HepG2 (cell line): Measurements from ENCODE around the gene ATL2. TPM values are rescaled to one million over a fixed set of nuclear protein-coding genes. Genes with fewer than 3 reads are reported as not detected.

ENCODE experiments used
- AKNA ChIP-seq: sonication (generic); formaldehyde crosslinking; IDR thresholded peaks from 2 replicates; pipeline ENCODE4 v1.4.0; 2020; ENCODE audit warnings: missing genetic modification reagents, borderline replicate concordance
- FIP1L1 ChIP-seq: fragments of 200-400 bp; formaldehyde crosslinking; IDR thresholded peaks from 2 replicates; pipeline ENCODE4 v1.6.1; 2018; ENCODE audit warnings: low read depth, mild to moderate bottlenecking, low read length, moderate library complexity, borderline replicate concordance; ENCODE audit not compliant: insufficient read depth
- FUBP1 ChIP-seq: sonication (generic); formaldehyde crosslinking; IDR thresholded peaks from 2 replicates; pipeline ENCODE4 v1.5.1; 2020; ENCODE audit warnings: missing genetic modification reagents, mild to moderate bottlenecking, borderline replicate concordance
- NONO ChIP-seq, 2 experiments: fragments of 450-650 bp in 1 of 2; sonication (generic) in 1 of 2; formaldehyde crosslinking in 1 of 2; IDR thresholded peaks in 1 of 2; conservative IDR thresholded peaks in 1 of 2; 2 replicates each; pipeline versions ENCODE4 v1.6.1 to v1.8.0; 2017 to 2022; ENCODE audit warnings: mild to moderate bottlenecking in 1 of 2, missing genetic modification reagents in 1 of 2, moderate library complexity in 1 of 2
- PHF20 ChIP-seq: sonication (generic); formaldehyde crosslinking; IDR thresholded peaks from 2 replicates; pipeline ENCODE4 v1.5.0; 2020; ENCODE audit warnings: mild to moderate bottlenecking, missing genetic modification reagents
- ZNF451 ChIP-seq: sonication (generic); formaldehyde crosslinking; IDR thresholded peaks from 2 replicates; pipeline ENCODE4 v1.5.0; 2020; ENCODE audit warnings: mild to moderate bottlenecking, missing genetic modification reagents
- ZNF7 ChIP-seq: IDR thresholded peaks from 2 replicates; pipeline ENCODE4 v1.6.1; 2016; ENCODE audit warnings: missing biosample characterization, missing genetic modification reagents
- ZNF720 ChIP-seq: sonication (generic); formaldehyde crosslinking; IDR thresholded peaks from 2 replicates; pipeline ENCODE4 v1.4.0; 2020; ENCODE audit warnings: missing genetic modification reagents
- ZNF816 ChIP-seq: sonication (generic); formaldehyde crosslinking; IDR thresholded peaks from 2 replicates; pipeline ENCODE4 v1.8.0; 2022; ENCODE audit warnings: missing genetic modification reagents, mild to moderate bottlenecking, borderline replicate concordance
- polyA plus RNA-seq, 8 experiments: library from polyadenylated mRNA; depleted of rRNA in 3 of 8; stranded (reverse) in 7 of 8; unstranded in 1 of 8; fragments of >200 nt; fragmentation: Illumina TruSeq in 4 of 8; extraction: Trizol in 4 of 8; gene quantifications; 2 replicates each; pipeline versions ENCODE4 v1.2.1 to v1.2.3, GENCODE V29; 2011 to 2016; ENCODE audit warnings: low read depth in 4 of 8, missing spikeins in 1 of 8, mixed read lengths in 1 of 8; ENCODE audit not compliant: insufficient read depth in 1 of 8
- total RNA-seq, 5 experiments: library from RNA; depleted of rRNA; stranded (reverse); fragments of >200 nt; fragmentation: Illumina TruSeq; extraction: Trizol; gene quantifications; 2 replicates each; pipeline ENCODE4 v1.2.3, GENCODE V29; 2016; ENCODE audit warnings: low read depth in 1 of 5
- TF ChIP-seq, protein P1 (sequence below): sonication (generic); formaldehyde crosslinking; IDR thresholded peaks from 2 replicates; pipeline ENCODE4 v1.4.0; 2020; ENCODE audit warnings: mild to moderate bottlenecking, missing genetic modification reagents

Gene ATL2
- total and polyA plus RNA-seq, 2 of the 13 experiments (the other 11 are each of a cell fraction or from before 2014, with no cell fraction given) = 56.5 to 119 TPM

GRCh38 chr2:38405917-38406596 lies 29.0 kb upstream of the ATL2 start (continued):
- TF ChIP-seq FIP1L1 (no peak), FUBP1 (CRISPR knock-in tag) (no peak), ZNF816 (no peak), ZNF451 (CRISPR knock-in tag) (no peak), PHF20 (CRISPR knock-in tag) (no peak; the same call in 1 of the 2 replicates), ZNF7 (CRISPR knock-in tag) (no peak), AKNA (CRISPR knock-in tag) (no peak), NONO (IDR thresholded peaks at IDR 0.05) (no peak), NONO (CRISPR knock-in tag; conservative IDR thresholded peaks at IDR 0.05) (peak; percentile 47; the same call in 1 of the 2 replicates), ZNF720 (CRISPR knock-in tag) (no peak)
- TF ChIP-seq, protein P1, sequence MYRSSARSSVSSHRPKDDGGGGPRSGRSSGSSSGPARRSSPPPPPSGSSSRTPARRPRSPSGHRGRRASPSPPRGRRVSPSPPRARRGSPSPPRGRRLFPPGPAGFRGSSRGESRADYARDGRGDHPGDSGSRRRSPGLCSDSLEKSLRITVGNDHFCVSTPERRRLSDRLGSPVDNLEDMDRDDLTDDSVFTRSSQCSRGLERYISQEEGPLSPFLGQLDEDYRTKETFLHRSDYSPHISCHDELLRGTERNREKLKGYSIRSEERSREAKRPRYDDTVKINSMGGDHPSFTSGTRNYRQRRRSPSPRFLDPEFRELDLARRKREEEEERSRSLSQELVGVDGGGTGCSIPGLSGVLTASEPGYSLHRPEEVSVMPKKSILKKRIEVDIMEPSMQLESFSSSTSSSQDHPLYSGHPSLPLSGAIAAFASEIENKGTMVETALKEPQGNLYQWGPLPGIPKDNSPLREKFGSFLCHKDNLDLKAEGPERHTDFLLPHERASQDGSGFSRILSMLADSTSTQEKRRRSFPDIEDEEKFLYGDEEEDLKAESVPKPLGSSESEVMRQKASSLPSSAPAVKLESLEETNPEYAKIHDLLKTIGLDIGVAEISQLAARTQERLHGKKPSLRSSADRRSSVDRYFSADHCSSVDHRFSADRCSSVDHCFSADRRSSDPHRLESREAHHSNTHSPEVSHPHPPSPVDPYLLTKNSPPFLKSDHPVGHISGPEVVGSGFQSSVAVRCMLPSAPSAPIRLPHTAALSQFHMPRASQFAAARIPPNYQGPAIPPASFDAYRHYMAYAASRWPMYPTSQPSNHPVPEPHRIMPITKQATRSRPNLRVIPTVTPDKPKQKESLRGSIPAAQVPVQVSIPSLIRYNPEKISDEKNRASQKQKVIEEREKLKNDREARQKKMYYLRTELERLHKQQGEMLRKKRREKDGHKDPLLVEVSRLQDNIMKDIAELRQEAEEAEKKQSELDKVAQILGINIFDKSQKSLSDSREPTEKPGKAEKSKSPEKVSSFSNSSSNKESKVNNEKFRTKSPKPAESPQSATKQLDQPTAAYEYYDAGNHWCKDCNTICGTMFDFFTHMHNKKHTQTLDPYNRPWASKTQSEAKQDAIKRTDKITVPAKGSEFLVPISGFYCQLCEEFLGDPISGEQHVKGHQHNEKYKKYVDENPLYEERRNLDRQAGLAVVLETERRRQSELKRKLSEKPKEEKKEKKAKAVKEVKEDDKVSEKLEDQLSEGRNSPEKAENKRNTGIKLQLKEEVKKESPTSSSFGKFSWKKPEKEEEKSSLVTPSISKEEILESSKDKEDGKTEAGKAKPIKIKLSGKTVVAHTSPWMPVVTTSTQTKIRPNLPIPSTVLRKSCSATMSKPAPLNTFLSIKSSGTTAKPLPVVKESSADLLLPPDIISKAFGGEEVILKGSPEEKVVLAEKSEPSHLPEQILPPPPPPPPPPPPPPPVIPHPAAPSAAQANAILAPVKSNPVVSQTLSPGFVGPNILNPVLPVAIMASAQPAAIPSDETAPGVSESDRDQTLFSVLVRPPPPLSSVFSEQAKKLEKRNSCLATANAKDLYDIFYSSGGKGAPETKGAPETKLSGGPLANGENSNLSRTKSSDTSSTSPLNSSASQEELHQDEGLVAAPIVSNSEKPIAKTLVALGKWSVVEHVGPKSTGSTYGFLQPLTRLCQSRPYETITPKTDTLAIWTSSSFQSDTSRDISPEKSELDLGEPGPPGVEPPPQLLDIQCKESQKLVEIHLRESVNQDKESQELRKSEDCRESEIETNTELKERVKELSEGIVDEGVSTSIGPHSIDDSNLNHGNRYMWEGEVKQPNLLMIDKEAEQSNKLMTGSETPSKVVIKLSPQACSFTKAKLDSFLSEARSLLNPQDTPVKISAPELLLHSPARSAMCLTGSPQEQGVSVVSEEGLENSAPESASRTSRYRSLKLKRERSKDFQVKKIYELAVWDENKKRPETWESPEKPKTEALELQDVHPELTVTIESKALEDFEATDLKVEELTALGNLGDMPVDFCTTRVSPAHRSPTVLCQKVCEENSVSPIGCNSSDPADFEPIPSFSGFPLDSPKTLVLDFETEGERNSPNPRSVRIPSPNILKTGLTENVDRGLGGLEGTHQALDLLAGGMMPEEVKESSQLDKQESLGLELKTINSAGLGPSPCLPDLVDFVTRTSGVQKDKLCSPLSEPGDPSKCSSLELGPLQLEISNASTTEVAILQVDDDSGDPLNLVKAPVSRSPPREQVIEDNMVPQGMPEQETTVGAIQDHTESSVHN (CRISPR knock-in tag) = no peak
